Stimulated activated CD4-positive, alpha-beta T cell treated with anti-CD3 and anti-CD28 coated beads, Interleukin-4, amount 100 ng/mL, for 48 hours (primary cell): ENCODE data around the gene LAMB2.

Experiments
- DNase-seq, 2 donors: peaks; one replicate each; pipeline ENCODE4 v3.0.0-alpha.2; 2020; ENCODE audit warnings: low read depth in 2 of 2

LAMB2 gene

GRCh38 chr3:49161808-49162530 lies 29.1 kb upstream of the LAMB2 start:
- no peak for DNase-seq

DNA sequence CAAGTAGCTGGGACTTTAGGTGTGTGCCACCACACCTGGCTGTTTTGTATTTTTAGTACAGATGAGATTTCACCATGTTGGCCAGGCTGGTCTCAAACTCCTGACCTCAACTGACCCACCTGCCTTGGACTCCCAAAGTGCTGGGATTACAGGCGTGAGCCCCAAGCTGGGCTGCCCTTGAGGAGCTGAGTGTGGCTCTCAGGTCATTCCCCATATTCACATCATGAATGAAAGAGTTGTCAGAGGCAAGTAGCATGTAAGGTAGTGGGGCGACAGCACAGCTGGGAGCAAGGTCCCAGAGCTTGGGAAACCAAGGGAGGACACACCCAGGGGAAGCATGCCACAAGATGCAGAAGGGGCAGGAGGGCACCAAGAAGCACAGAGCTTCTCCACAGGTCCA lies 28.3 kb upstream of the LAMB2 start:
- no peak for DNase-seq

- no peak for DNase-seq
Observed at GRCh38 chr3:49158792-49159191, 25.9 kb upstream of the LAMB2 start.

DNA sequence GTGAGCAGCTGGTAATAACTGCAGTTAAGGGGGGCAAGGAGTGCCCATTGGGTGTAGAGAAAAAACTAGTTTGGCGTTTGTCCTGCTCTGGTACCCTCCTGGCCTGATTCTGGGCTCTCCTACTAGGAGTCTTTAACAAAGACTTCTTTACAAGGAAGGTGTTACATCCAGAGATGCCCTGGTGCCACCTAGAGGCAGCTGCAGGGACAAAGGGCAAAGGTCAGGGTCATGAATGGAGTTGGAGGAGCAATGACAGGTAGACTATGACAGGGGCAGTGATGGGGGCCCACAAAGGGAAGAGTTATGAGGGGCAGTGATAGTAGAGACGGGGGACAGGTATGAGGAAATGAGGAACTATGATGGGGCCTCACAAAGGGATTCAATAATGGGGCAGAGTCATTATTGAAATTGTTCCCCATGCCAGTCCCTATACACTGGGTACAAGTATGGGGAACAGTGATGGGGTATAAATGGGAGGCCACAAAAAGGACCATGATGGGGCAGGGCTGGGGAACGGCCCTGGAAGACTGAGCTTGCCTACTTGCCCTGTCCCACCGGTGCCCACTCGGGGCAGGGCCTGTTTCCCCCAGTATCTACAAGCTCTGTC lies 25.4 kb upstream of the LAMB2 start:
- peak; percentile 34 to 40 for DNase-seq

- no peak for DNase-seq
Observed at GRCh38 chr3:49157289-49157688, 24.4 kb upstream of the LAMB2 start.

- no peak for DNase-seq
Observed at GRCh38 chr3:49153349-49153912, 20.6 kb upstream of the LAMB2 start.

GRCh38 chr3:49151610-49152009 lies 18.8 kb upstream of the LAMB2 start:
- DNase-seq: no peak

- DNase-seq: no peak
Observed at GRCh38 chr3:49148159-49148558, 15.3 kb upstream of the LAMB2 start.

DNA sequence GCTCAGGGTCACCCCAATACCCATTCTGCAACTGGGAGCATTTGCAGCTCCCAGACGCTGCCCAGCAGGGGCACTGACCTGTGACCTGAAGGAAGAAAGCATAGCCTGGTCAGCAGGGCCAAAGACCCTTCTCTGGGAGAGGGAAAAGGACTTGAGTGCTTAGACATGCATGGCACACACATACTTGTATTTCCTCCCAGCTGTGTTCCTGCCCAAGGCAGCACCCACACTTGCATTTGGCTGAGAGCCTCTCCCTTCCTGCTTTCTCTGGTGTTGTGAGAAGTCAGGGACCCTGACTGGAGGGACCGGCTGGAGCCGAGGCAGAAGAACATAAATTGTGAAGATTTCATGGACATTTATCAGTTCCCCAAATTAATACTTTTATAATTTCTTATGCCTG lies 7.2 kb upstream of the LAMB2 start:
- no peak for DNase-seq

- DNase-seq: no peak
Observed at GRCh38 chr3:49135499-49135898, 2.6 kb upstream of the LAMB2 start.

- no peak for DNase-seq
Observed at GRCh38 chr3:49134471-49135265, 1.8 kb upstream of the LAMB2 start.

GRCh38 chr3:49133226-49133951 lies 539 bp upstream of the LAMB2 start:
- no peak for DNase-seq

DNA sequence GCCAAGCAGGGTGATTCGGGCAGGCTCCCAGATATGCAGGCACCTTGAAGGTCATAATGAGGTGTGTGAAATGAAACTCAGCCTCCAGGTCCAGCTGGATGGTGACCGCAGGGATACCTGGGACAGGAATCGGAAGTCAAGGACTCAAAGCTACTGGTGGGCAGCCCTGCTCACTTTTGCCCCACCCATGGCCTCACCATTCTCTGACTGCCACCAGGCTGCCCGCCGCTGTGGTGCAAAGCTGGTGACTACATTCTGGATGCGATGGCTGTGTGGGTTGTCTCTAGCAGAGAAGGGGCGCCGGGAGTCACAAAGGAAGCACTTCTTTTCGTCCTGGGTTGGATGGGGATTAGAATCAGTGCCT lies 795 bp downstream of the LAMB2 start:
- DNase-seq: no peak

- no peak for DNase-seq
Observed at GRCh38 chr3:49131576-49131975, 1.3 kb downstream of the LAMB2 start.

DNA sequence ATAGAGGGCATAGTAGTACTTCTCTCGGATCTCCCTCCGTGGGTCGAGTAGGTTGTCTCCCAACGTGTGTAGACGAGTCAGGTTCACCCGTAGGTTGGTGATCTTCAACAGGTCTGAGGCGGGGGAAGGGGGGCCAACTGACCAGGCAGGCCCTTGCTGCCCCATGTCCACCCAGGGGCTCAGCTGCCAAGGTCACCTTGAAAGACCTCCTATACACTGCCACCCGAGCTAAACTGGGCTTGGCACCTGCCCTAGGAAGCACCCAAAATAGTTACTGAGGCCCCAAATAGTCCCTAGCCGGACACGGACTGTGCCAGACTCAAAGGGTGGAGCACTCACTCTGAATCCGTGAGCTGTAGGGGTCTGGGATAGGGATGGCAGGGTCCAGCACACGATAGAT lies 1.8 kb downstream of the LAMB2 start:
- DNase-seq: no peak

- DNase-seq: no peak
Observed at GRCh38 chr3:49124991-49125670, 7.7 kb downstream of the LAMB2 start.

DNA sequence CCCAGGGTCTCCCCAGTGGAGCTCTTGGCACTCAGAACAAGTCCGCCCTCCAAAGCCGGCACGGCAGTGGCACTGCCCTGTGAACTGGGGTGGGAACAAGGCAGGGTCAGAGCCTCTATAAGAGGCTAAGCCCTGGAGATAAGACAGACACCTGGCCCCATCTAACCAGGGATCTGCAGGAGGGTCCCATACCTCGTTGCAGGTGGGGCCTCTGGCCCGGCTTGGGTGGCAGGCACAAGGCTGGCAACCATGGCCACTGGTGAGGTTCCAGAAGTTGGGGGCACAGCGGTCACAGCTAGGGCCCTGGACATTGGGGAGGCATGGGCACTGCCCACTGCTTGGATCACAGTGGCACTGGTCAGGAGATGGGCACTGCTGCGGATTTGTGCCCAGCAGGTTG lies 8.6 kb downstream of the LAMB2 start:
- DNase-seq: no peak

- DNase-seq: no peak
Observed at GRCh38 chr3:49123687-49124086, 9.2 kb downstream of the LAMB2 start.

DNA sequence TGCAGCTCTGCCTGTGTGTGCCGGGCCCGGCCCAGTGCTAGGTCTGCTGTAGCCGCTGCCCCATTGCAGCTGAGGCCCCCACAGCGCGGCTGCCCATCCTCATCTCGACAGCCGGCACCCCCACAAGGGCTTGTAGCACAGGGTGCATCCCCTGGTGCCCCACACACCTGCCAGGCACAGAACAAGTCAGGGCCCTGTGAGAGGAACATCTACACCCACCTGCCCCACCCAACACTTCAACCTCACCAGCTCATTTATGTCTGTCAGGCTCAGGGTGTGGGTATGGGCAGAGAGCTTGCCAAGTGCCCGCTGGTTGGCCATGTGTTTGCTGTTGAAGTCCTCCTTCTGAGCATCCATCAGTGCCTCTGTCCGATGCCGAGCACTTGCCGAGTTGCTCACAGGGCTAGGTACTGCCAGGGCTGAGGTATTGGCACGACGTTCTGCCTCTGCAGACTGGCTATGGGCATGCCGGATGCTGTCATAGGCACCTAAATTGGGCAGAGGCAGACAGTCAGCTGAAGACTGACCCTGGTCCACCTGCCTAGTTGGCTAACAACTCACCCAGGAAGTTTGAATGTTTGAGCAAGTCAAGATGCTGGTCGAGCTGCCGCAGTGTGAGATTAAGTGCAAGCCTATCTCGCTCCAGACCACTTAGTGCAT lies 9.8 kb downstream of the LAMB2 start:
- no peak for DNase-seq

DNA sequence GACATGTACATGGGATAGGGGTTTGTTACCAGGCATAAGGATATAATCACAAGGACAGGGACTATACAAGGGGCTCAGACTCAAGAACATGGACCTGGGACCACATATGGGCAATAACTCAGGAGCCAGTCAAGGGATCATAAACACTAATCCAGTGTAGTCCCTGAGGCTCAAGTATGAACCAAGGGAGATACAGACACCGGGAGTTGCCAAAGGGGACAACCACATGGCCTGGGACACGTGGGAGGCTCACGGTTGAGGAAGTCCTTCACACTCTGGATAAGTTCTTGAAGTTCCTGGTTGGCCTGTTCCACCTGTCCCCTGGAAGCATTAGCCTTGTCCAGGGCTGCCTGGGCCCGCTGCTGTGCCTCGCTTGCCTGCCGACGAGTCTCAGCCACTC lies 10.4 kb downstream of the LAMB2 start:
- no peak for DNase-seq

DNA sequence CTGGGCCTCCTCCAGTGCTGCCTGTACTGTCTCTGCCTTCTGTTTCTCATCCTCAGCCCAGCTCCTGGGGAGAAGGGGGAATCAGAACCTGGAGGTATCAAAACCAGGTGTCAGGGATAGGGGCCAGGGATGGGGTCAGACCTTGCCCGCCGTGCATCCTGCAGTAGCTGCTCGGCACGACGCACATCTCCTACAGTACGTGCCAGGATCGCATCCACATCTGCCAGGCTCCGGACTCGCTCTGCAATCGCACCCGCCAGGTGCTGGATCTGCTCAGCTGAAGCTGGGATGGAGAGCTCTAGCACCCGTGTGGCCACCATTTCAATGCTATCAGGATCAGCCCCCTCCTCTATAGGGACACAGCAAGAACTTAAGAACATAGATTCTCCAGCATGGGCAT lies 10.8 kb downstream of the LAMB2 start:
- no peak for DNase-seq
